H1 (cell line): Measurements from ENCODE around the gene NLRP3.

Source experiments
- CEBPB ChIP-seq: IDR thresholded peaks from 2 replicates; pipeline ENCODE4 v1.6.1; 2012; ENCODE audit warnings: low read depth, low read length
- CHD1 ChIP-seq: IDR thresholded peaks from 2 replicates; pipeline ENCODE4 v1.6.1; 2012; ENCODE audit warnings: low read depth, low read length, improper control_type of control experiment
- EZH2 ChIP-seq: fragments of 200-600 bp; sonication (generic); IDR thresholded peaks from 2 replicates; pipeline ENCODE4 v1.7.1; 2012; ENCODE audit warnings: low read depth, mild to moderate bottlenecking, moderate library complexity, low read length, inconsistent platforms; ENCODE audit not compliant: severe bottlenecking
- GABPA ChIP-seq: IDR thresholded peaks from 2 replicates; pipeline ENCODE4 v1.6.1; 2011; ENCODE audit warnings: mild to moderate bottlenecking, low read length, moderate library complexity, borderline replicate concordance; ENCODE audit not compliant: insufficient read depth
- JUND ChIP-seq: IDR thresholded peaks from 2 replicates; pipeline ENCODE4 v1.6.1; 2011; ENCODE audit warnings: mild to moderate bottlenecking, improper control_type of control experiment, low read length
- KDM1A ChIP-seq: fragments of 200-600, 300-600 bp; sonication (generic); IDR thresholded peaks from 2 replicates; pipeline ENCODE4 v1.7.1; 2016; ENCODE audit warnings: mild to moderate bottlenecking, low read length, borderline replicate concordance
- POLR2A ChIP-seq, 2 experiments: IDR thresholded peaks; 1 replicate in 1 of 2; 2 replicates in 1 of 2; pipeline ENCODE4 v1.6.1; 2011; ENCODE audit warnings: low read depth in 2 of 2, low read length in 2 of 2, mild to moderate bottlenecking in 2 of 2; ENCODE audit errors: control extremely low read depth in 1 of 2
- POLR2AphosphoS5 ChIP-seq: IDR thresholded peaks from 2 replicates; pipeline ENCODE4 v1.6.1; 2011; ENCODE audit warnings: low read depth, low read length
- SIRT6 ChIP-seq: IDR thresholded peaks from one replicate; pipeline ENCODE4 v1.7.1; 2012; ENCODE audit warnings: low read length, inconsistent platforms
- SUZ12 ChIP-seq: fragments of 200-600 bp; sonication (generic); IDR thresholded peaks from 2 replicates; pipeline ENCODE4 v1.6.1; 2012; ENCODE audit warnings: mild to moderate bottlenecking, inconsistent platforms, low read length, moderate library complexity, mixed read lengths
- TAF1 ChIP-seq: IDR thresholded peaks from 2 replicates; pipeline ENCODE4 v1.6.1; 2011; ENCODE audit warnings: mild to moderate bottlenecking, low read depth, low read length
- TEAD4 ChIP-seq: IDR thresholded peaks from 2 replicates; pipeline ENCODE4 v1.6.1; 2012; ENCODE audit warnings: low read depth, low read length, inconsistent platforms, mixed read lengths
- TF ChIP-seq, protein P1 (sequence below): IDR thresholded peaks from 2 replicates; pipeline ENCODE4 v1.6.1; 2011; ENCODE audit warnings: low read depth, mild to moderate bottlenecking, low read length; ENCODE audit not compliant: insufficient read depth
- TF ChIP-seq, protein P2 (sequence below), 3 experiments: IDR thresholded peaks; 1 replicate in 2 of 3; 2 replicates in 1 of 3; pipeline versions ENCODE4 v1.5.1 to v1.6.1; 2011; ENCODE audit warnings: low read length in 3 of 3, mild to moderate bottlenecking in 3 of 3, inconsistent platforms in 2 of 3, low read depth in 1 of 3, moderate library complexity in 1 of 3; ENCODE audit not compliant: insufficient read depth in 1 of 3; ENCODE audit errors: control extremely low read depth in 1 of 3

DNA sequence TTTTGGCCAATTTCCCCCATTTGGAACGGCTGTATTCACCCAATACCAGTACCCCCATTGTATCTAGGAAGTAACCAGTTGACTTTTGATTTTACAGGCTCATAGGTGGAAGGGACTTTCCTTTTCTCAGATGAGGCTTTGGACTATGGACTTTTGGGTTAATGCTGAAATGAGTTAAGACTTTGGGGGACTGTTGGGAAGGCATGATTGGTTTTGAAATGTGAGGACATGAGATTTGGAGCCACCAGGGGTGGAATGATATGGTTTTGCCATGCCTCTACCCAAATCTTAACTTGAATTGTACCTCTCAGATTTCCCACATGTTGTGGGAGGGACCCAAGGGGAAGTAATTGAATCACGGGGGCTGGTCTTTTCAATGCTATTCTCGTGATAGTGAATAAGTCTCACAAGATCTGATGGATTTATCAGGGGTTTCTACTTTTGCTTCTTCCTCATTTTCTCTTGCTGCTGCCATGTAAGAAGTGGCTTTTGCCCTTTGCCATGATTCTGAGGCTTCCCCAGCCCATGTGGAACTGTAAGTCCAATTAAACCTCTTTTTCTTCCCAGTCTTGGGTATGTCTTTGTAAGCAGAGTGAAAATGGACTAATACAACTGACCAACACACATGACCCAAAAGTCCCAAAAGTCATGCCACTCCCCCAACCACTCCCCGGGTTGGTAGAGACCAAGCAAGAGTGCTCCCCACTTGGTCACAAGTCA lies 48.9 kb upstream of the NLRP3 start:
- TF ChIP-seq SIRT6 (no peak), EZH2 (no peak), JUND (no peak), CHD1 (no peak), TEAD4 (no peak), POLR2AphosphoS5 (no peak), TAF1 (no peak), SUZ12 (no peak), GABPA (no peak), POLR2A (IDR thresholded peaks at IDR 0.05; ENCODE audit: control extremely low read depth in 1 of 2, low read depth in 2 of 2, low read length in 2 of 2) (no peak), CEBPB (no peak), KDM1A (no peak)
- TF ChIP-seq, protein P1, sequence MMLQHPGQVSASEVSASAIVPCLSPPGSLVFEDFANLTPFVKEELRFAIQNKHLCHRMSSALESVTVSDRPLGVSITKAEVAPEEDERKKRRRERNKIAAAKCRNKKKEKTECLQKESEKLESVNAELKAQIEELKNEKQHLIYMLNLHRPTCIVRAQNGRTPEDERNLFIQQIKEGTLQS: no peak
- TF ChIP-seq, protein P2, sequence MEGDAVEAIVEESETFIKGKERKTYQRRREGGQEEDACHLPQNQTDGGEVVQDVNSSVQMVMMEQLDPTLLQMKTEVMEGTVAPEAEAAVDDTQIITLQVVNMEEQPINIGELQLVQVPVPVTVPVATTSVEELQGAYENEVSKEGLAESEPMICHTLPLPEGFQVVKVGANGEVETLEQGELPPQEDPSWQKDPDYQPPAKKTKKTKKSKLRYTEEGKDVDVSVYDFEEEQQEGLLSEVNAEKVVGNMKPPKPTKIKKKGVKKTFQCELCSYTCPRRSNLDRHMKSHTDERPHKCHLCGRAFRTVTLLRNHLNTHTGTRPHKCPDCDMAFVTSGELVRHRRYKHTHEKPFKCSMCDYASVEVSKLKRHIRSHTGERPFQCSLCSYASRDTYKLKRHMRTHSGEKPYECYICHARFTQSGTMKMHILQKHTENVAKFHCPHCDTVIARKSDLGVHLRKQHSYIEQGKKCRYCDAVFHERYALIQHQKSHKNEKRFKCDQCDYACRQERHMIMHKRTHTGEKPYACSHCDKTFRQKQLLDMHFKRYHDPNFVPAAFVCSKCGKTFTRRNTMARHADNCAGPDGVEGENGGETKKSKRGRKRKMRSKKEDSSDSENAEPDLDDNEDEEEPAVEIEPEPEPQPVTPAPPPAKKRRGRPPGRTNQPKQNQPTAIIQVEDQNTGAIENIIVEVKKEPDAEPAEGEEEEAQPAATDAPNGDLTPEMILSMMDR (IDR thresholded peaks at IDR 0.05; ENCODE audit: control extremely low read depth in 1 of 3, insufficient read depth in 1 of 3, low read depth in 1 of 3, low read length in 3 of 3): no peak
